GM10847 (cell line): ENCODE measurements around the gene ANKS3.

ENCODE experiments used
- POLR2A ChIP-seq: IDR thresholded peaks from 2 replicates; pipeline ENCODE4 v1.6.1; 2011; ENCODE audit not compliant: insufficient read length; ENCODE audit errors: extremely low read depth

Gene ANKS3

DNA sequence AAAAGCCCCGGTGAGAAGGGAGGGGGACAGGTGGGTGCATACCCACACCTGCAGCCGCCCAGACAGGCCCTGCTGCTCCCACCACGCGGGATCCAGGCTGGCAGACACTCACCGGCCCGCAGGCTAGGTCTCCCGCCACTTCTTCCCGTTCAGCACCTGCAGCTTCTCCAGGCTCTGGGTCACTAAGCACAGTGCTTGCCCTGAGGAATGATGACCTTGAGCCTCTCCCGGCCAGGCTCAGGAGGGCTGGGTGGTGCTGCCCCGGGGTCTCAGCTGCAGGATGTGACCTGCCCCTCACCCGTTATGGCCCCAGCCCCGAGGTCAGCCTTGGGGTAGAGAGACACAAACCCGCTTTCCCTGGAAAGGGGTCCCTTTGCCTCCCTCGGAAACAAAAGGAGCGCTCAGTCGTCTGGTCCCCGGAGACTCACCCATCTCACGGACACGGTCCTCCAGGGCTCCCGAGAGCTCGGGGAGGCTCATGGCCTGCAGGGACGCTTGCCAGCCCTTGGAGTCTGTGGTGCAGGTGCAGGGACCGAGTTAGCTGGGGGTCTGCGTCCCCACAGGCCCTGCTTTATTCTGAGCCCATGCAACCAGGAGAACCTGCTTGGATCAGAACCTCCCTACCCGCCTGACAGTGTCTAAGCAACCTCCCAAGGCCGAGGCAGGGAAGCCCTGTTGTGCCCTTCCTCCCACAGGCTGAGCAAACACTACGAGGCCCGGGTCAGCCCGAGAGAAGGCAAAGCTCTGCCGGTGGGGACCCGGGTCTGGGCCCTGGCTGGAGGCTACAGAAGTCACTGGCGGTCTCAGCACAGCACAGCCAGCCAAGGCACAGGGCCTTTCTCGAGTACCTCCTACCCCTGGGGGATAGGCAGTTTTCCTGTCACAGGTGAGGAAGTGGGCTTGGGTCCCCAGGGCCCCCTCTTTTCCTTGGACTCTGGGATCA lies 36.9 kb downstream of the ANKS3 start:
- TF ChIP-seq POLR2A: no peak

DNA sequence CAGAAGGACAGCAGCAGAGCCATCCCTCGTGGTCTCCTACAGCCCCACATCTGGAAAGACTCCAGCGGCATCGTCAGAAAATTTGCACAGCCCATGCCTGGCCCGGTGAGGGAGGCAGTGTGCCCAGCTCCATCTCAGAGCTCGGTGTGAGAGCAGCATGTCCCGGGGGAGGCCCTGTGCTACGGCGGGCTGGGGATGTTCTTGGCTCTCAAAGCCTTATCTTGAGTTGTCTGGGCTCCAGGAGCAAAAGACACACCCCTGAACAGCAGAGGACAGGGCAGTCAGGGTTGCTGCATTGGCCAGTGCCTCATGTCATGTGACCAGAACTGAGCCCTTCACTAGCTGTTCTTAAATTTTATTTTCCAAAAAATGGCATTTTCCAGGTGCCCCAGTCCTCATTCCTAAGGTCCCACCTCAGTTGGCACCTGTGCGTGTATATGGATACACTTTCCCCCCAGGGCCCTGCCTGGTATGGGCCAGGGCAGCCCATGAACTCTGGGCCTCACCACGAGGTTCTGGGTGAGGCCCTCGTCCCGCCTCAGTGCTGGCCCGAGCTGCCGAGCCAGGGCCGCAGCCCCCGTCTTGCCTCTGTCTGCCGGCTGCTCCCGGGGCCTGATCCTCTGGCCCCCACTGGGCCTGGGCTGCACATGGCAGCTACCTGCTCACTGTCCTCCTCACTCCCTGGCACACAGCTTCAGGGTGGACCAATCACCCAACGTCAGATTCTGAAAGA lies 37.7 kb downstream of the ANKS3 start:
- no peak for TF ChIP-seq POLR2A

DNA sequence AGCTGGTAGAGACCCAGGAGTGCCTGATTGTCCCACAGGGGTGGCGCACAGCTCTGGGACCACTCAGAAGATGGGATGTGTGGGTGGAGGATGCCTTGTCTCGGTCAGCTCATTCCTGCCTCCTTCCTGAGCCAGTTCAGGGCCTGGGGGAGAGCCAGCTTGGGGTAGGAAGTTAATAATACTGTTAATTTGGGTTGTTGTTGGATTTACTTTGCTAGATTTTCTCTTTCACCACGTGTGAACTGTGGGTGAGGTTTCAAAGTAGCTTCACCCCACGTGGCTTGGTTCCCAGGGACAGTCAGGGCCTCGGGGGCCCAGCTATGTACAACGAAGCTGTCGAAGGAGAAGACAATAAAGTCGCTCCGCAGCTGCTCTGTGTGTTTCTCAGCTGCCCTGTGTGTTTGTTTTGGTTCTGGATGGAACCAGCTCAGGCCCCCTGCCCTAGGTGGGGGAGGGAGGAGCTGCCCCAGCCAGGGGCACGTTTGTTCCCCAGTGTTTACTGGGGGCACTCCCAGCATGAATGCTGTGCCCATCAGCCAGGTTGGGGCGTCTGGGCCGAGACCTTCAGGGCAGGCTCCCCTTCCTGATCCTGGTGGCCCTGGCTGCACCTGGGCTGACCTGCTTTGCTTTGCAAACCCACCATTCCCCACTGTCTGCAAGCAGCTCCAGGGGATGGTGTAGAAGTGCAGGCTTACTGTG lies 38.4 kb downstream of the ANKS3 start:
- TF ChIP-seq POLR2A: no peak

GRCh38 chr16:4694642-4695451 lies 39.2 kb downstream of the ANKS3 start:
- no peak for TF ChIP-seq POLR2A

GRCh38 chr16:4693956-4694641 lies 40.0 kb downstream of the ANKS3 start:
- TF ChIP-seq POLR2A: no peak

GRCh38 chr16:4693296-4693955 lies 40.6 kb downstream of the ANKS3 start, which contains the start of gene NUDT16L1:
TSS of gene NUDT16L1 (plus strand) at chr16:4693562. CDS start at chr16:4693727, 165 bp downstream.
- TF ChIP-seq POLR2A: peak; percentile 71

DNA sequence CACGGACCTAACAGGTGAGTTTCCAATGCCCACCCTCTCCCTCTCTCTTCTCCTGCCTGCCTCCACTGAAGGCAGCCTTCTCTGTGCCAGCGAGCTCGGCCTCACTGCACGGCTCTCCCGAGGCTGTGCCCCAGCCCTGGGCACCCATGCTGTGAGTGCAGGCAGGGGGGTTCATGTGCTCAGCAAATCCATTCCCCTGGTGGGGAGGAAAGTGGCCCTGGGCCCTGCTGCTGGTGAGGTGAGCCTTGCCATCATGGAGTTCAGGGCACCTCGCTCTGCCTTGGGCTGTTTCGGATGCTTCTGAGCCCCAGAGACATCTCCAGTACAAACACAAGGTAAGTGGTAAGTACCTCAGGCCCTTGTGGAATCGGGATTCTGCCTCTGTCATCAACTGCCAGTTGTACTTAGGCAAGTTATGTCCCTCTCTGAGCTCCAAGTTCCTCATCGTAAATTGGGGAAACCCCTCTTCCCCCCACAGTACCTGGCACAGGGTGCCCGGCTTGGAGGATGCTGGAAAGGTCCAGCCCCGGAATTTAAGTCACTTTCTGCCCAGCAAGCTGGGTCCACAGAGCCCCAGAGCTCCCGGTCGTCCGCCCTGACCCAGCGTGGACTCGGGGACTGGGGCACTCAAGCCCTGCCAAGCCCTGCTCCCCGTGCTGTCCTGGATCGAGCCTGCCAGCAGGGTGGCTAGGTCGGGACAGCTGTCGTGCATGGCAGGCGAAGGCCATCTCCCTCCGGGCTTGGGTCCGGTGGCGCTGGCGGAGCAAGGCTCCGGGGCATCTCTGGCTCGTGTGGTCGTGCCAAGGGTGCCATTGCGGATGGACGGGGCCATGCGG lies 41.4 kb downstream of the ANKS3 start:
- no peak for TF ChIP-seq POLR2A

GRCh38 chr16:4691666-4692412 lies 42.2 kb downstream of the ANKS3 start:
- TF ChIP-seq POLR2A: no peak

- no peak for TF ChIP-seq POLR2A
Observed at GRCh38 chr16:4690946-4691665, 43.0 kb downstream of the ANKS3 start.

GRCh38 chr16:4689864-4690704 lies 44.0 kb downstream of the ANKS3 start:
- TF ChIP-seq POLR2A: no peak
